Limb (tissue), 2 donors: ENCODE results near the gene COG2.
A peak's percentile ranks its signal among the peaks of the same experiment; 100 is the strongest.
"Not testable (repeated sequence)": the region's sequence is repeated elsewhere in the genome, so short reads cannot be mapped to it uniquely, and the experiment has no call there.

ENCODE experiments used
- DNase-seq, 2 donors: peaks; one replicate each; pipeline ENCODE4 v3.0.0-alpha.2; 2016; ENCODE audit errors: extremely low spot score in 2 of 2

The COG2 gene, protein sequence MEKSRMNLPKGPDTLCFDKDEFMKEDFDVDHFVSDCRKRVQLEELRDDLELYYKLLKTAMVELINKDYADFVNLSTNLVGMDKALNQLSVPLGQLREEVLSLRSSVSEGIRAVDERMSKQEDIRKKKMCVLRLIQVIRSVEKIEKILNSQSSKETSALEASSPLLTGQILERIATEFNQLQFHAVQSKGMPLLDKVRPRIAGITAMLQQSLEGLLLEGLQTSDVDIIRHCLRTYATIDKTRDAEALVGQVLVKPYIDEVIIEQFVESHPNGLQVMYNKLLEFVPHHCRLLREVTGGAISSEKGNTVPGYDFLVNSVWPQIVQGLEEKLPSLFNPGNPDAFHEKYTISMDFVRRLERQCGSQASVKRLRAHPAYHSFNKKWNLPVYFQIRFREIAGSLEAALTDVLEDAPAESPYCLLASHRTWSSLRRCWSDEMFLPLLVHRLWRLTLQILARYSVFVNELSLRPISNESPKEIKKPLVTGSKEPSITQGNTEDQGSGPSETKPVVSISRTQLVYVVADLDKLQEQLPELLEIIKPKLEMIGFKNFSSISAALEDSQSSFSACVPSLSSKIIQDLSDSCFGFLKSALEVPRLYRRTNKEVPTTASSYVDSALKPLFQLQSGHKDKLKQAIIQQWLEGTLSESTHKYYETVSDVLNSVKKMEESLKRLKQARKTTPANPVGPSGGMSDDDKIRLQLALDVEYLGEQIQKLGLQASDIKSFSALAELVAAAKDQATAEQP

GRCh38 chr1:230642263-230642959, at the start of gene COG2:
COG2 (plus strand) TSS chr1:230642481; CDS start chr1:230642607, 126 bp downstream.
- peak; percentile 93 to 99 for DNase-seq

GRCh38 chr1:230592848-230593414, 49.4 kb upstream of the COG2 start:
- no peak for DNase-seq

GRCh38 chr1:230594214-230594773, 48.0 kb upstream of the COG2 start:
- DNase-seq, result no peak

DNA sequence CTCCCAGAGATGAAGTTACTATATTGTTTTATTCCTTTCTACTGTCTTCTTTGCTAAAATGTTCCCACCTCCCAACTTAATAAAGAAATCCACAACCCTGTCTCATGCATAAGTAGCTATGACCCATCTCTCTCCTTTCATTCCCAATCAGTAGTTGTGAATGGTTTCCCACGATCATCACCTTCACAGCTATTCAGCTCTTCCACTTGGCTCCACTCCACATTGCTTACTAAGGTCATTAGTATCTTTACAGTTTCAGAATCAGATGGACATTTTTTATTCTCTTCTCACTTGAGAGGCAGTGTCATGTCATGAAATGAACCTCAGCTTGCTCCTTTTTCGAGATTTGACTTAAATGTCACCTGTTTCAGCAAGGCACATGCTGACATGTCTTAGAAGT, 47.1 kb upstream of the COG2 start:
- DNase-seq, result no peak

DNA sequence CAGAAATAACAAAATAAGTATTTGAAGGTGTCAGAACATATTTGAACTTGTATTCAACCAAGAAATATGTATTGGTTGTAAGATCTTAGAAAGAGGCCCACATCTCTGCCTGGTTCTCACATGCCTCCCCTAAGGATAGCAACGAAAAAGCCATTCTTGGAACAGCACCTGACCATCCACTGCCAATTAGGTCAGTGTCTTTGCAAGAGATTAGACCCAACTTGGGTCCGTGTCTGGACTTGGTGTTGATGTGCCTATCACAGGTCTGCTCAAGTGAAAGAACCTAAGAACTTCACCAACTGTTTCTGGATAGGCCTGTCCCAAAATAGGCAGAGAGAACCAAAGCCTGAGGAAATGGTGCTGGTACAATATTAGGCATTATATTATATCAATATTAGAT, 46.0 kb upstream of the COG2 start:
- DNase-seq, result no peak

GRCh38 chr1:230598745-230599144, 43.5 kb upstream of the COG2 start:
- no peak for DNase-seq

DNA sequence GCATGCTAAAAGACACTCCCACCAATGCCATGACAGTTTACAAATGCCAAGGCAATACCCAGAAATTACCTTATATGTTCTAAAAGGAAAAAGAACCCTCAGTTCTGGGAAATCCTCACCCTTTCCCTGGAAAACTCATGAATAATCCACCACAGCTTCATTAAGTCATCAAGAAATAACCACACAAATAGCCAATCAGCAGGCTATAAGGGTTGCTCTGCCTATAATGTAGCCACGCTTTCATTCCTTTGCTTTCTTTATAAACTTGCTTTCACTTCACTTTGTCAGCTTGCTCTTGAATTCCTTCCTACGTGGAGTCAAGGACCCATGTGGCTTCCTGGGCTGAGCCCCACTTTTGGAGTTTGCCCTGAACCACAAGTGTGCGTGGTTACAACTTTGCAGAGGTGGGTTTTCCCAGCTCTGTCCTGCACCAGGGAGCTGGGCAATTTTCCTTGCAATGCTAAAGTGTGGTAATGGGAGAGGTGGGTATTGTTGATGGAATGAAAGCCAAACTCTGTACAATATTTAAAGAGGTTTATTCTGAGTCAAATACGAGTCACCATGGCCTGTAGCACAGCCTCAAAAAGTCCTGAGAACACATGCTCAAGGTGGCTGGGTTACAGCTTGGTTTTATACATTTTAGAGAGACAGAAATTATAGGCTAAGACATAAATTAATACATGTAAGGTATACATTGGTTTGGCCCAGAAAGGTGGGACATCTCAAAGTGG, 42.2 kb upstream of the COG2 start:
- no peak for DNase-seq

- DNase-seq, result not testable (repeated sequence)
These were observed 41.5 kb upstream of the COG2 start for GRCh38 chr1:230600657-230601400.

DNA sequence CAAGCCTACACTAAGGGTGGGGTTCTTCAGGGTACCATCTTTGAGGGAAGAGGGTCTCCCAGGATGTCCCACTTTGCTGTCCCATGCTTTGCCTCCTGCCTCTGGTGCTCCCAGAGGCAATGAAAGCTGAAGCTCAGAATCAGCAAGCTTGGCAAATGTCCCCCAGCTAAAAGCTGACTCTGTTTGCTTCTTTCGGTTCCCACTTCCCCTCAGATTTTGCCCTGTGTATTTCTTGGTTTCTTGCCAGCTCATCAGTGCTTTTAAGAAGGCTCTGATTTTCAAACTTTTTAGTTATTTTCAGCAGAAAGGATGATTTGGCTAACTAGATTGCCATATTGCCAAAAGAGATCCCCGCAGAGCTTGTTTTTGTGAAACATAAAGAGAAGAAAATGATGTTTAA, 33.1 kb upstream of the COG2 start:
- no peak for DNase-seq

GRCh38 chr1:230610589-230610988, 31.7 kb upstream of the COG2 start:
- DNase-seq, result no peak

DNA sequence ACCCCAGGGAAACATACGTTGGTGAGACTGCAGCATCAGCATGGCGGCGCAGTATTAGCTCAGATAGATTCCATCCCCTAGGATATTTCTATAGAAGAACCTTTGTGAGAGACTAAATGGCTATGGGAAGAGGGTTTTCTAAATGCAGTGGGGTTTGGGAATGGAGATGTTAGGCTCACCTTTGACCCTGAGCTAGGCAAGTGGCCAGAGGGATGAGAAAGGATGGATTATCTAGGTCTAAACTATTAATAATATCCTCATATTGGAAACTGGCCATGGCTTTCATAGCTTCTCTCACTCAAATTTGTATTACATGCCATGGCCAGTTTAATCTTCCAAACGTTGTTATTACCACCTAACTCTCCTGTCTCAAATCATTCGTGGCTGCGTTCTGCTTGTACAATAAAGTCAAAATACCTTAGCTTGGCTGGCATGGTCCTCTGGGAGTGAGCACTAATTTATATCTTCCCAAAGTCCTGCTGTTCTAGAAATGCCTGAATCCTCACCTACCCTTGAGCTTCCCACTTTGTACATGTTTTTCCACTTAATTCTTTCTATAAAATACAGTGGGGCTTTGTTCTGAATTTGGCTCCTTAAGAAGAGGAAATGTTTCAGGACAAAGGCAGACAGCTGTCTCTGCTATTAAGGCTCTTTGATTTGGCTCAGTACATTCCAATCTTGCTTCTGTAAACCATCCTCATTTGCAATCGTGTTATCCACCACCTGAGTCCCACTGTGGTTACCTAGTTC, 31.0 kb upstream of the COG2 start:
- DNase-seq, result peak in 1 of 2 donors; percentile 43

GRCh38 chr1:230611878-230612235, 30.4 kb upstream of the COG2 start:
- DNase-seq, result no peak

DNA sequence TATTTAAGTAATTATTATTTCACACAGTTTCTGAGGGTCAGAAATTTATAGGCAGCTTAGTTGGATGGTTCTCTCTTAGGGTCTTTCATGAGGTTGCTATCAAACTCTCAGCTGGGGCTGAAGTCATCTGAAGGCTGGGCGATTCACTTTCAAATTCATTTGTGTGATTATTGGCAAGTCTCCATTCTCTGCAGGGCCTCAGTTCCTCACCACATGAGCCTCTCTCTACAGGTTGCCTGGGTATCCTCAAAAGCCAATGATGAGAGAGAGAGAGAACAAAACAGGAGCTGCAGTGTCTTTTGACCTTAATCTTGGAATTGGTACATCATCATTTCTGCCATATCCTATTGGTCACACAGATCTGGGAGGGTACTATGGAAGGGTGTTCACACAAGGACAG, 29.6 kb upstream of the COG2 start:
- no peak for DNase-seq

DNA sequence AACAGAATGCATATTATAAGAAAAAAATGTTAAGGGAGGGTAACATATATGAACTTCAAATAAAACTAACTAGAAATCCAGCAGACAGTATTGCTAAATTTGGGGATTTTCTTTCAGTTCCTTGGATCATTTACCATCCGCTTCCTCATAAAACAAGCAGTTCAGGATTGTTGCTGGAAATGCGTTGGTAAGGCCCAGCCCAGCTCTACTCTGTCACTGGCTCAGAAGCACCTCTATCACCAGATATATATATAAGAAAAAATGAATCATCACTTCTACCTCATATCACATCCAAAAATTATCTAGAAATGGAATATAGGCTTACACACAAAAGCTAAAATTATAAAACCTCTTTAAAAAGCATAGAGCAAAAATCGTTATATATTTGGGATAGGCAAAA, 28.2 kb upstream of the COG2 start:
- no peak for DNase-seq

GRCh38 chr1:230618537-230618936, 23.7 kb upstream of the COG2 start:
- DNase-seq, result no peak

DNA sequence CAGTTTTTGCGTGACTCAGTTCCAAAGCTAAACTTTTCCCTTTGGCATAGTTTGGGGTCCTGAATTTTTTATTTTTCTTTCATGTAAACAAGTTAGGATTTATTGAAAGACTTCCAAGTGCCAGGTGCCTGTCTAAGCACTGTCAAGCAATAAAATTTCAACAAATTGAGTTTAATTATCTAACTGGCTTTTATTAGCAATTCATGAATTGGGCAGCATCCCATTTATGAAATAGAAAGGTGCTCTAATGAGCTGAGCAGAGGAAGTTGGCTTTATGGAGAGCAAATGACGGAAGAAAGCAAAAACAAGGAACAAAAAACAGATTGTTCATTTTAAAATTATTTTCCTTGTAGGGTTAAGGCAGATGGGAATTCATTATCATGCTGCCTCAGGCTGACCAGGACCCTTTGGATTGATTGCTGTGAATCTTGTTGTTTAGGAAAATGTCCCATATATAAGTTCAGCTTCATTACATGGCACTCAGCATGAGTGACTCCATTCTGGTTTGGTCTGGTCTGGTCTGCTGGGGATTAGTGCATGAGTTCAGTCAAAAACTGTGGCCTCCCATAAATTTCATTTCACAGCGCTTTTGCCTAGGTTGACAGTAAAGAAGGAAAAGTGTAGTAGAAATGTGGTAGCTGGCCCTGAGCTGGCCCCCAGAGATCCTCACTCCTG, 21.5 kb upstream of the COG2 start:
- no peak for DNase-seq

GRCh38 chr1:230621324-230622030, 20.8 kb upstream of the COG2 start:
- DNase-seq, result peak; percentile 66 to 79

DNA sequence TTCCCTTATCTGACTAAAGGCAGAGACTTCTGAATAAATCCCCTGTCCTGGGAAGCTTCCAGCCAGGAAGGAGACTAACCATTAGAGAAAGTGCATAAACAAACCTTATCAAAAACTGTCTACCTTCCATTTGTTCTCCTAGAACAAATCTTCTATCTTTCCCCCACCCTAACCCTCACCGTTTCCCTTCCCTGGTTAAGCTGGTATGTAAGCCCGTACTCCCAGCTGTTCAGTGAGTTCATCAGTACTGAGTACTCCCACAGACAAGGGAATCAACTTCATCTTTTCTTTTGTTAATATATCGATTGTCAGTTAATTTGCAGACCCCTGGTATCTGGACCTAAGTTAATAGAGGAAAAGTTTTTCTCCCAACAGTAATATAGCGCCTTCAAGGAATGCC, 20.1 kb upstream of the COG2 start:
- DNase-seq, result peak in 1 of 2 donors; percentile 11
